Mucosa of rectum (tissue), 2 donors: ENCODE data around the gene MLX.
"Not testable (repeated sequence)": the region's sequence is repeated elsewhere in the genome, so short reads cannot be mapped to it uniquely, and the experiment has no call there.

Experiments used
- H3K27ac ChIP-seq, 2 donors: one replicate each; pipeline ENCODE4 v1.7.0; 2013; ENCODE audit warnings: inconsistent platforms in 2 of 2, low read depth in 2 of 2, low read length in 2 of 2
- H3K27me3 ChIP-seq, 2 donors: one replicate each; pipeline ENCODE4 v1.7.0; 2013; ENCODE audit warnings: low read length in 2 of 2; ENCODE audit not compliant: control insufficient read depth in 2 of 2, insufficient read depth in 2 of 2
- H3K36me3 ChIP-seq, 2 donors: one replicate each; pipeline ENCODE4 v1.7.0; 2013; ENCODE audit warnings: low read length in 2 of 2; ENCODE audit not compliant: control insufficient read depth in 2 of 2, insufficient read depth in 2 of 2
- H3K4me1 ChIP-seq, 2 donors: one replicate each; pipeline ENCODE4 v1.7.0; 2013; ENCODE audit warnings: low read length in 2 of 2, mild to moderate bottlenecking in 1 of 2; ENCODE audit not compliant: control insufficient read depth in 2 of 2, insufficient read depth in 2 of 2
- H3K4me3 ChIP-seq, 2 donors: one replicate each; pipeline ENCODE4 v1.7.0; 2013; ENCODE audit warnings: low read length in 2 of 2
- H3K9ac ChIP-seq, 2 donors: one replicate each; pipeline ENCODE4 v1.7.0; 2013; ENCODE audit warnings: low read length in 2 of 2, low read depth in 1 of 2, mild to moderate bottlenecking in 1 of 2
- H3K9me3 ChIP-seq, 2 donors: one replicate each; pipeline ENCODE4 v1.7.0; 2013; ENCODE audit warnings: low read length in 2 of 2; ENCODE audit not compliant: control insufficient read depth in 2 of 2
- donor health status: healthy.
- donor health status: Normal muscosa, but diverticular disease.

Gene MLX

GRCh38 chr17:42555122-42555622 lies 11.7 kb upstream of the MLX start:
- H3K4me3 ChIP-seq, result peak overlapping the region; percentile 74 to 88
- peaks cover 9 to 19% of the 10 kb centered on the region in 2 donors for H3K4me1 ChIP-seq
- no peaks in the 10 kb centered on the region for H3K27me3 ChIP-seq
- no peaks in the 10 kb centered on the region for H3K9me3 ChIP-seq
- H3K9ac ChIP-seq, result peak overlapping the region; percentile 94 to 95
- H3K27ac ChIP-seq, result peak overlapping the region; percentile 85 to 89
- H3K36me3 ChIP-seq, result no peaks in the 10 kb centered on the region

- H3K9ac ChIP-seq, H3K4me3 ChIP-seq, H3K27me3 ChIP-seq, H3K27ac ChIP-seq, H3K9me3 ChIP-seq, H3K36me3 ChIP-seq: not testable (repeated sequence)
- peaks cover 9 to 19% of the 10 kb centered on the region in 2 donors for H3K4me1 ChIP-seq
Observed at GRCh38 chr17:42555961-42556617, 10.8 kb upstream of the MLX start.

GRCh38 chr17:42559075-42559474 lies 7.8 kb upstream of the MLX start:
- Histone ChIP-seq H3K27ac (peak overlapping the region; percentile 38 to 42), H3K4me1 (peaks cover 26 to 37% of the 10 kb centered on the region in 2 donors), H3K9ac (peak overlapping the region in 1 of 2 donors; percentile 33), H3K9me3 (no peaks in the 10 kb centered on the region), H3K4me3 (no peak overlapping the region), H3K27me3 (no peaks in the 10 kb centered on the region), H3K36me3 (peaks cover under 1 to 5% of the 10 kb centered on the region in 2 donors)

- Histone ChIP-seq H3K27ac (no peak overlapping the region), H3K9ac (no peak overlapping the region), H3K36me3 (peaks cover 13 to 17% of the 10 kb centered on the region in 2 donors), H3K4me3 (no peak overlapping the region), H3K27me3 (no peaks in the 10 kb centered on the region), H3K4me1 (peaks cover 26 to 36% of the 10 kb centered on the region in 2 donors), H3K9me3 (no peaks in the 10 kb centered on the region)
Observed at GRCh38 chr17:42560246-42560645, 6.7 kb upstream of the MLX start.

DNA sequence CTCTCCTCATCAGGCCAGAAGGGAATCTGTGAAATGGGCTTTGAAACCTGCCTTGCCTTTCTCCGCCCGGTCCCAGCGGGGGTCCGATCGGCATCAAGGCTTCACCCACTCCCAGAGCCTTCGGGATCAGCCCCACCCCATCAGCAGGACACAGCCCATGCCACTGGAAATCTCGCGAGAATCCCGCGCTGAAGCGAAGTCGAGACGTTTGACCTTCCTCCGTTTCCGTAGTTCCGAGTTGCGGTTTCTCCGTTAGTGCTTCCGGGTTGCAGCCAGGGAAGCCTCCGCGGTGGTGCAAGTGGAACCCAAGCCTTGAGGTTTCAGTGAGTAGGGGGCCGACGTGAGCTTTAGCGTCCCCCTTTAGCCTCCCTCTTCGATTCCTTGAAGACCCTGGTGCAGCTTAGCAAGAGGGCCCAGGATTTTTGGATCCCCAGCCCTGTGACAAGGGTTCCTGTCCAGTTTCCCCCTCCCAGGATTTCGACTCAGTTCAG lies 5.0 kb upstream of the MLX start, which contains the start of gene COASY:
Gene COASY, plus strand, starts transcription at position 252 of the 491 bp plus-strand sequence. CDS start 475 bp downstream, outside the sequence.
- Histone ChIP-seq H3K27ac (peak within 1 kb of the TSS; percentile 79 to 80), H3K9me3 (no peaks in the 10 kb centered on the region), H3K27me3 (no peaks in the 10 kb centered on the region), H3K9ac (peak within 1 kb of the TSS; percentile 72 to 92), H3K36me3 (peaks cover 22 to 27% of the 10 kb centered on the region in 2 donors), H3K4me3 (peak within 1 kb of the TSS; percentile 69 to 97), H3K4me1 (peaks cover 31 to 41% of the 10 kb centered on the region in 2 donors)

GRCh38 chr17:42562388-42563142 lies 4.3 kb upstream of the MLX start:
- Histone ChIP-seq H3K27me3 (no peaks in the 10 kb centered on the region), H3K4me3 (peak overlapping the region; percentile 69 to 97), H3K36me3 (peaks cover 22 to 27% of the 10 kb centered on the region in 2 donors), H3K9me3 (no peaks in the 10 kb centered on the region), H3K4me1 (peaks cover 31 to 43% of the 10 kb centered on the region in 2 donors), H3K27ac (peak overlapping the region; percentile 79 to 80), H3K9ac (peak overlapping the region; percentile 72 to 92)

- Histone ChIP-seq H3K9me3 (no peaks in the 10 kb centered on the region), H3K4me1 (peaks cover 35 to 46% of the 10 kb centered on the region in 2 donors), H3K27ac (peak overlapping the region in 1 of 2 donors; percentile 79), H3K27me3 (no peaks in the 10 kb centered on the region), H3K9ac (peak overlapping the region; percentile 72 to 92), H3K36me3 (peaks cover 22 to 27% of the 10 kb centered on the region in 2 donors), H3K4me3 (peak overlapping the region; percentile 69 to 97)
Observed at GRCh38 chr17:42563143-42563509, 3.8 kb upstream of the MLX start.

GRCh38 chr17:42563543-42563942 lies 3.4 kb upstream of the MLX start:
- peak overlapping the region in 1 of 2 donors; percentile 72 for H3K9ac ChIP-seq
- H3K4me3 ChIP-seq, result peak overlapping the region; percentile 69 to 97

DNA sequence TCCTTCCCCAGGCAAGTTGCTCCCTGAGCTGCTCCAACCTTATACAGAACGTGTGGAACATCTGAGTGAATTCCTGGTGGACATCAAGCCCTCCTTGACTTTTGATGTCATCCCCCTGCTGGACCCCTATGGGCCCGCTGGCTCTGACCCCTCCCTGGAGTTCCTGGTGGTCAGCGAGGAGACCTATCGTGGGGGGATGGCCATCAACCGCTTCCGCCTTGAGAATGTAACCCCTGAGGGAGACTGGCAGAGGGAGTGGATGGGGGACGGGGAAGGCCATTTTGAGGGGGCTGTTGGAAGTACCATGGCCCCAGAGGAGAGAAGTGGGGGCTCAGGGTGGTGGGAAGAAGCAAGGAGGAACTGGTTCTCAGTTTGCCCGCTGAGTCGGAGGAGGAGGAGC lies 3.0 kb upstream of the MLX start:
- no peaks in the 10 kb centered on the region for H3K27me3 ChIP-seq
- no peak overlapping the region for H3K27ac ChIP-seq
- H3K4me3 ChIP-seq, result peak overlapping the region; percentile 69 to 97
- peaks cover 28 to 34% of the 10 kb centered on the region in 2 donors for H3K36me3 ChIP-seq
- H3K9ac ChIP-seq, result peak overlapping the region in 1 of 2 donors; percentile 72
- H3K4me1 ChIP-seq, result peaks cover 38 to 51% of the 10 kb centered on the region in 2 donors
- H3K9me3 ChIP-seq, result no peaks in the 10 kb centered on the region

More at GRCh38 chr17:42563543-42563942, 3.4 kb upstream of the MLX start:
- Histone ChIP-seq H3K27me3 (no peaks in the 10 kb centered on the region), H3K4me1 (peaks cover 38 to 50% of the 10 kb centered on the region in 2 donors), H3K36me3 (peaks cover 24 to 30% of the 10 kb centered on the region in 2 donors), H3K9me3 (no peaks in the 10 kb centered on the region), H3K27ac (no peak overlapping the region)
